Heart left ventricle (tissue), 16 donors: ENCODE results near the gene TNFAIP8L1. TPM values are rescaled to one million over a fixed set of nuclear protein-coding genes. Genes with fewer than 3 reads are reported as not detected.

ENCODE experiments used
- ATAC-seq, 4 donors: fragments of 200-7000 bp; cut with Tn5 transposase; one replicate each; pipeline ENCODE4 v1.9.1; 2020 to 2022; ENCODE audit warnings: moderate library complexity in 4 of 4, mild to moderate bottlenecking in 3 of 4, moderate number of reproducible peaks in 1 of 4
- DNase-seq, 5 donors: peaks; one replicate each; pipeline ENCODE4 v3.0.0-alpha.2; 2020
- H3K27ac ChIP-seq, 12 donors: fragments of 200-600 bp; sonication (generic) in 4 of 12; one replicate each; pipeline versions ENCODE4 v1.5.0 to v1.8.0; 2016 to 2022; ENCODE audit warnings: mild to moderate bottlenecking in 2 of 12
- H3K27me3 ChIP-seq, 9 donors: fragments of 200-600 bp; sonication (generic) in 2 of 9; one replicate each; pipeline versions ENCODE4 v1.5.1 to v1.8.0; 2016 to 2022; ENCODE audit warnings: mild to moderate bottlenecking in 3 of 9
- H3K36me3 ChIP-seq, 9 donors: fragments of 200-600 bp; sonication (generic) in 2 of 9; one replicate each; pipeline versions ENCODE4 v1.5.0 to v1.8.0; 2018 to 2022; ENCODE audit warnings: mild to moderate bottlenecking in 2 of 9
- H3K4me1 ChIP-seq, 12 donors: fragments of 200-600 bp; sonication (generic) in 4 of 12; one replicate each; pipeline versions ENCODE4 v1.5.0 to v1.8.0; 2016 to 2022; ENCODE audit warnings: mild to moderate bottlenecking in 3 of 12
- H3K4me3 ChIP-seq, 12 donors: fragments of 200-600 bp; sonication (generic) in 4 of 12; one replicate each; pipeline versions ENCODE4 v1.5.0 to v1.8.0; 2017 to 2022; ENCODE audit warnings: mild to moderate bottlenecking in 9 of 12, moderate library complexity in 4 of 12
- H3K9me3 ChIP-seq, 12 donors: fragments of 200-600 bp; sonication (generic) in 4 of 12; one replicate each; pipeline versions ENCODE4 v1.5.0 to v1.8.0; 2016 to 2022; ENCODE audit warnings: mild to moderate bottlenecking in 1 of 12
- CTCF ChIP-seq, 12 donors: fragments of 200-600 bp; sonication (generic) in 4 of 12; IDR thresholded peaks; one replicate each; pipeline versions ENCODE4 v1.5.0 to v1.8.0; 2018 to 2022; ENCODE audit warnings: antibody characterized with exemption in 12 of 12, mild to moderate bottlenecking in 5 of 12
- POLR2A ChIP-seq, 2 donors: fragments of 450-650 bp; IDR thresholded peaks; one replicate each; pipeline ENCODE4 v1.6.1; 2017; ENCODE audit warnings: antibody characterized with exemption in 2 of 2, mild to moderate bottlenecking in 2 of 2, moderate library complexity in 2 of 2
- WGBS, 4 donors: extraction: QIAGEN DNeasy Blood & Tissue Kit in 2 of 4; methylation state at CpG; one replicate each; pipeline versions ENCODE4 v1.1.5 to v1.1.7; 2013 to 2018; 5-methylcytosine and 5-hydroxymethylcytosine counted together
- intact Hi-C, 10 donors: fragments of 100-400 bp; cut with DNase I; formaldehyde crosslinking; loops; one replicate each; pipeline versions ENCODE4 v1.11.1 to v1.14.2; 2022
- polyA plus RNA-seq, 2 donors: library from polyadenylated mRNA; stranded (reverse); fragments of 200-250 nt; gene quantifications; one replicate each; pipeline ENCODE4 v1.2.3, GENCODE V29; 2013
- total RNA-seq, 9 donors: library from RNA; depleted of rRNA in 2 of 9; stranded (reverse); fragments of >200 nt in 2 of 9; fragmentation: NEBNext Ultra II Directional in 3 of 9; extraction: Animal tissue kit (Norgen Biotek cat#: 25700) in 3 of 9; gene quantifications; one replicate each; pipeline versions ENCODE4 v1.1.0 to v1.2.4, GENCODE V29; 2016 to 2023
- donor health status: ischemic (EF 13 %, LVEDD 7.1; RV severe dilation, severe dysfunction).
- donor health status: healthy with polysubstance abuse.
- donor health status: DM: no; HTN: yes; CAD: no.
- donor health status: DM: no; HTN: no; CAD: no.
- donor health status: ischemic (EF 25% LVEDD 6.9; RV normal size, moderate dysfunction).
- donor health status: ischemic (EF 25% LVEDD 5.7; RV mildly dilated, moderate dysfunction).
- donor health status: healthy.
- donor health status: DM: yes; HTN: yes; CAD: no.
- donor health status: ischemic (EF 35%, LVEDD 5.7; RV mildly dilated, moderate dysfunction).
- donor health status: nonischemic (EF 11% LVEDD 7.7; RV severe dilation, severe dysfunction).
- donor health status: DM: yes; HTN: yes; CAD: no.
- donor health status: PGD.
- donor health status: ischemic (EF 29% LVEDD 5.4; RV normal size, mild dysfunction).
- donor health status: nonischemic (EF 23%, LVEDD 6.1; RV moderate dilation, normal function).

The TNFAIP8L1 gene
- total and polyA plus RNA-seq, 11 donors, result 2.8 to 15.1 (median 6.1) TPM

DNA sequence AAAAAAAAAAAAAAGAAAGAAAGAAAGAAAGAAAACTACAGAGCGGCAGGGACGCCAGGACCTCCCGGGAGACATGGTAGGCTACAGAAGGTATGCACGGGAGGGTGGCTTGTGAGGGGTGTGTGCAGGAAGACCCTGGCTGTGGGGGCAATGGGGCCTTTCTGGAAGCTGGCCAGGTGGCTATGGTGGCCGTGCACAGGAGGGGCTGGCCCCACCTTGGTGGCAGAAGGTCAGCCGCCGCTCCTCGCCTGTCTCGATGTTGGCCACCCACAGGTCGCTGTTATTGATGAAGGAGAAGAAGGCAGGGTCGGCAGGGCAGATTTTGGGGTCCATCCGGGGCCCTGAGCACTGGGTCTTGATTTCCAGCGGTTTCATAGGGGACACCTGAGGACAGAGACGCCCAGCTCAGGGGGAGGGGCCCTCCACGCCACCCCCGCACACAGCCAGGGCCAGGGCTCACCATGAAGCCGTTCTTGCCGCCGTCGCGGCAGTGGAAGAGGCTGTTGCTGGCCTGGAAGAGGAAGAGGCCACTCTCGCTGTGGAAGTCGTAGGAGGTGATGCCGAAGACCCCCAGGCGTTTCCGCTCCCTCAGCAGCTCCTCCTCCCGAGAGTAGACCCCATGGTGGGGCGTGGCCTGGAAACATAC is 64.5 kb downstream of the TNFAIP8L1 start:
- ATAC-seq (no peak), DNase-seq (peak in 1 of 5 donors; percentile 33)
- no peak overlapping the region for H3K4me3 ChIP-seq
- H3K36me3 ChIP-seq, result peaks cover 0 to 77% (median 66%) of the 10 kb centered on the region in 9 donors
- H3K27me3 ChIP-seq, result no peaks in the 10 kb centered on the region
- peaks cover 2 to 29% (median 19%) of the 10 kb centered on the region in 12 donors for H3K4me1 ChIP-seq
- intact Hi-C loops, result no loop called here
- peak overlapping the region in 2 of 12 donors; percentile 40 to 46 for H3K27ac ChIP-seq
- no peak for TF ChIP-seq CTCF (IDR thresholded peaks at IDR 0.05)
- no peak for TF ChIP-seq POLR2A (IDR thresholded peaks at IDR 0.05)
- 93 to 95% (median 94%) methylated on average over 27 to 28 of the region's 28 CpGs for WGBS, 4 donors
- no peaks in the 10 kb centered on the region for H3K9me3 ChIP-seq

- no peaks in the 10 kb centered on the region for H3K27me3 ChIP-seq
- H3K4me1 ChIP-seq, result peaks cover 2 to 34% (median 23%) of the 10 kb centered on the region in 12 donors
- no peak for TF ChIP-seq POLR2A (IDR thresholded peaks at IDR 0.05)
- no peak for TF ChIP-seq CTCF (IDR thresholded peaks at IDR 0.05)
- intact Hi-C loops, result no loop called here
- peaks cover 0 to 72% (median 64%) of the 10 kb centered on the region in 9 donors for H3K36me3 ChIP-seq
- ATAC-seq (no peak), DNase-seq (peak in 1 of 5 donors; percentile 34)
- 83 to 93% (median 89%) methylated on average over 9 of the region's 9 CpGs for WGBS, 4 donors
- H3K27ac ChIP-seq, result peak overlapping the region in 2 of 12 donors; percentile 40 to 46
- H3K4me3 ChIP-seq, result no peak overlapping the region
- H3K9me3 ChIP-seq, result no peaks in the 10 kb centered on the region
Observed at GRCh38 chr19:4704317-4704673, 65.0 kb downstream of the TNFAIP8L1 start.

Other genes with a start within 250 kb of the TNFAIP8L1 start
- gene SH3GL1, start 239.0 kb upstream of the TNFAIP8L1 start, total RNA-seq, result 10 to 100 TPM; 14.4 to 43.6 (median 22.2) TPM
- 10 to 100 TPM; 17.3 to 43.3 TPM for gene SH3GL1, start 239.0 kb upstream of the TNFAIP8L1 start, polyA plus RNA-seq
- gene CHAF1A, start 236.9 kb upstream of the TNFAIP8L1 start, total RNA-seq, result 10 to 100 TPM in 1 of 9 donors, 1 to 10 TPM in 8; 3.0 to 10.7 (median 5.5) TPM
- 1 to 10 TPM; 2.9 to 5.6 TPM for gene CHAF1A, start 236.9 kb upstream of the TNFAIP8L1 start, polyA plus RNA-seq
- 100 to 1,000 TPM in 6 of 9 donors, 10 to 100 TPM in 3; 75.1 to 128 (median 109) TPM for gene UBXN6, start 181.7 kb upstream of the TNFAIP8L1 start, total RNA-seq
- gene UBXN6, start 181.7 kb upstream of the TNFAIP8L1 start, polyA plus RNA-seq, result 100 to 1,000 TPM; 127 to 137 TPM
- 100 to 1,000 TPM in 1 of 9 donors, 10 to 100 TPM in 8; 20.8 to 235 (median 29.9) TPM for gene HDGFL2, start 167.2 kb upstream of the TNFAIP8L1 start, total RNA-seq
- 10 to 100 TPM; 30.7 to 38.9 TPM for gene HDGFL2, start 167.2 kb upstream of the TNFAIP8L1 start, polyA plus RNA-seq
- gene PLIN4, start 121.0 kb upstream of the TNFAIP8L1 start, total RNA-seq, result 100 to 1,000 TPM; 110 to 292 (median 174) TPM
- 100 to 1,000 TPM in 1 of 2 donors, 10 to 100 TPM in 1; 55.5 to 241 TPM for gene PLIN4, start 121.0 kb upstream of the TNFAIP8L1 start, polyA plus RNA-seq
- gene PLIN5, start 104.3 kb upstream of the TNFAIP8L1 start, total RNA-seq, result 10 to 100 TPM; 26.0 to 88.6 (median 42.7) TPM
- 10 to 100 TPM; 17.5 to 65.0 TPM for gene PLIN5, start 104.3 kb upstream of the TNFAIP8L1 start, polyA plus RNA-seq
- 1 to 10 TPM in 2 of 9 donors, under 1 TPM in 7; 0.15 to 1.7 (median 0.36) TPM for gene LRG1, start 99.5 kb upstream of the TNFAIP8L1 start, total RNA-seq
- under 1 TPM; 0.23 to 0.30 TPM for gene LRG1, start 99.5 kb upstream of the TNFAIP8L1 start, polyA plus RNA-seq
- 10 to 100 TPM in 5 of 9 donors, 1 to 10 TPM in 4; 6.4 to 29.7 (median 10.1) TPM for gene SEMA6B, start 79.8 kb upstream of the TNFAIP8L1 start, total RNA-seq
- 10 to 100 TPM in 1 of 2 donors, 1 to 10 TPM in 1; 6.0 to 16.5 TPM for gene SEMA6B, start 79.8 kb upstream of the TNFAIP8L1 start, polyA plus RNA-seq
- 10 to 100 TPM; 19.1 to 49.1 (median 25.5) TPM for gene MYDGF, start 30.8 kb downstream of the TNFAIP8L1 start, total RNA-seq
- 100 to 1,000 TPM in 1 of 2 donors, 10 to 100 TPM in 1; 33.1 to 201 TPM for gene MYDGF, start 30.8 kb downstream of the TNFAIP8L1 start, polyA plus RNA-seq
- 10 to 100 TPM; 38.9 to 65.2 (median 47.7) TPM for gene DPP9, start 84.3 kb downstream of the TNFAIP8L1 start, total RNA-seq
- 10 to 100 TPM; 30.7 to 59.6 TPM for gene DPP9, start 84.3 kb downstream of the TNFAIP8L1 start, polyA plus RNA-seq
- 10 to 100 TPM; 30.7 to 94.0 (median 41.8) TPM for gene FEM1A, start 152.2 kb downstream of the TNFAIP8L1 start, total RNA-seq
- gene FEM1A, start 152.2 kb downstream of the TNFAIP8L1 start, polyA plus RNA-seq, result 10 to 100 TPM; 28.4 to 28.5 TPM
- gene TICAM1, start 192.2 kb downstream of the TNFAIP8L1 start, total RNA-seq, result 10 to 100 TPM in 1 of 9 donors, 1 to 10 TPM in 8; 3.7 to 13.6 (median 7.0) TPM
- gene TICAM1, start 192.2 kb downstream of the TNFAIP8L1 start, polyA plus RNA-seq, result 1 to 10 TPM; 4.0 to 8.6 TPM
- 10 to 100 TPM; 17.4 to 70.9 (median 22.9) TPM for gene PLIN3, start 228.2 kb downstream of the TNFAIP8L1 start, total RNA-seq
- 100 to 1,000 TPM in 1 of 2 donors, 1 to 10 TPM in 1; 10.0 to 102 TPM for gene PLIN3, start 228.2 kb downstream of the TNFAIP8L1 start, polyA plus RNA-seq